Prostate gland (tissue), 2 donors: ENCODE data around the gene SCMH1.

Experiments used
- CTCF ChIP-seq, 4 experiments: fragments of 200-600 bp in 2 of 4; fragments of 450-650 bp in 2 of 4; sonication (generic) in 2 of 4; IDR thresholded peaks; 1 replicate in 3 of 4; 2 replicates in 1 of 4; pipeline ENCODE4 v1.5.1; 2016 to 2019; ENCODE audit warnings: antibody characterized with exemption in 4 of 4, mild to moderate bottlenecking in 2 of 4, moderate library complexity in 2 of 4
- POLR2A ChIP-seq: fragments of 450-650 bp; IDR thresholded peaks from one replicate; pipeline ENCODE4 v1.6.1; 2016; ENCODE audit warnings: antibody characterized with exemption, mild to moderate bottlenecking
- POLR2AphosphoS5 ChIP-seq: sonication (generic); formaldehyde crosslinking; IDR thresholded peaks from one replicate; pipeline ENCODE4 v1.6.1; 2017; ENCODE audit warnings: antibody characterized with exemption

DNA sequence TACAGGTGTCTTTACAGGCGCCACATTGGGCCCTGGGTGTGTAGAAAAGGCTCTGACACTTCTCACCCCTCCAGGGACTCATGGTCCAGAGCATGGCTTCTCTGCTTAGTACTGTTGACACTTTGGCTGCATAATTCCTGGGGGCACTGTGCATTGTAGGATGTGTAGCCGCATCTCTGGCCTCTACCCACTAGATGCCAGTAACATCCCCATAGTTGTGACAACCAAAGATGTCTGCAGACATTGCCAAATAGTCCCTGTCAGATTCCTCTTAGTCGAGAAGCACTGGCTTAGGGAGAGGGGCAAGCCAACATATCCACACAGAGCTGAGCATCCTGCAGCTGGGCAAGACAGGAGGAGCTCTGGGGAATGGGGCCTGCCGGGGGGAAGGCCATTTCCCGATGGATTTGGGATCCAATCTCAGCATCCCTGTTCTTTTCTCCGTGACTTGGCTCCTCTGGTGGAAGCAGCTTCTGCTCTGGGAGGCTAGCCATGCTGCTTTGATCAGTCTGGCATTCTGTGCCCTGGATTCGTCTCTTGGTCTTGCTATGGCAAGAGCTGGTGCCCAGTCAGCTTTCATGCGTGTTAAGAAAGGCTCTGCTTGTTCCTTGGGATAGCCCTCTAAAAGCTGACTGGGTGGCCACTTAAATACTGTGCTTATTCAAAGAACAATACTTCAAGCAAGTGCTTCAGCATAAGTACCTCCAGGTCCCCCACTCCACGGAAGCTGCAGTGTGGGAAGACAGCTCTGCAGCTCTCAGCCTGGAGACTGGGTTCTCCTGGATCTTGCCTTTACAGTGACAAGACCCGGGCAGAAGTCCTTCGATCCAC is 38.3 kb upstream of the SCMH1 start:
- TF ChIP-seq POLR2A (no peak), CTCF (IDR thresholded peaks at IDR 0.05) (no peak), POLR2AphosphoS5 (no peak)
